HEK293 (cell line): ENCODE data around the gene MOB4.

Source experiments
- CTCF ChIA-PET: fragments of 350-600 bp; formaldehyde crosslinking; extraction: SDS; loops from one replicate; lab custom pipeline; 2021; ENCODE audit warnings: antibody characterized with exemption; lab: Yijun Ruan, JAX
- POLR2A ChIA-PET: fragments of 300-600 bp; formaldehyde crosslinking; extraction: SDS; loops from one replicate; lab custom pipeline; 2020; ENCODE audit warnings: antibody characterized with exemption, inconsistent platforms; lab: Yijun Ruan, JAX
- H3K27ac ChIP-seq: fragments of 200-500 bp; sonication (Bioruptor generic); 2 replicates; pipeline ENCODE4 v1.5.1; 2014; ENCODE audit warnings: low read depth, low read length, control low read depth, inconsistent platforms; ENCODE audit errors: extremely low read depth
- H3K36me3 ChIP-seq, 2 experiments: fragments of 200-500 bp in 1 of 2; sonication (Bioruptor generic) in 1 of 2; 1 replicate in 1 of 2; 2 replicates in 1 of 2; pipeline ENCODE4 v1.5.1; 2014 to 2017; ENCODE audit warnings: inconsistent platforms in 2 of 2, low read length in 2 of 2; ENCODE audit not compliant: control insufficient read depth in 2 of 2, insufficient read depth in 1 of 2
- H3K4me1 ChIP-seq: fragments of 200-500 bp; sonication (Bioruptor generic); 2 replicates; pipeline ENCODE4 v1.5.1; 2014; ENCODE audit warnings: mild to moderate bottlenecking, low read length, inconsistent platforms; ENCODE audit not compliant: control insufficient read depth, insufficient read depth
- H3K4me3 ChIP-seq: 2 replicates; pipeline ENCODE4 v1.5.1; 2011; ENCODE audit warnings: low read depth, mild to moderate bottlenecking, control low read depth, low read length, moderate library complexity
- H3K9me3 ChIP-seq: fragments of 200-500 bp; sonication (Bioruptor generic); 2 replicates; pipeline ENCODE4 v1.5.1; 2014; ENCODE audit warnings: low read depth, low read length, inconsistent platforms; ENCODE audit not compliant: control insufficient read depth, insufficient read depth
- PATZ1 ChIP-seq: fragments of 450-650 bp; formaldehyde crosslinking; IDR thresholded peaks from 2 replicates; pipeline ENCODE4 v1.5.1; 2016; ENCODE audit warnings: missing biosample characterization, missing genetic modification characterization
- PRDM6 ChIP-seq: fragments of 450-650 bp; formaldehyde crosslinking; IDR thresholded peaks from 2 replicates; pipeline ENCODE4 v1.5.1; 2017; ENCODE audit warnings: missing biosample characterization, missing genetic modification characterization
- RBAK ChIP-seq: fragments of 450-650 bp; formaldehyde crosslinking; IDR thresholded peaks from 2 replicates; pipeline ENCODE4 v1.5.1; 2016; ENCODE audit warnings: missing biosample characterization, missing genetic modification characterization
- TCF7L2 ChIP-seq: IDR thresholded peaks from 2 replicates; pipeline ENCODE4 v1.6.1; 2011; ENCODE audit warnings: low read depth, mild to moderate bottlenecking, inconsistent platforms, low read length, moderate library complexity, borderline replicate concordance
- ZBTB20 ChIP-seq: fragments of 450-650 bp; formaldehyde crosslinking; IDR thresholded peaks from 2 replicates; pipeline ENCODE4 v1.5.1; 2016; ENCODE audit warnings: missing biosample characterization, missing genetic modification characterization
- ZEB2 ChIP-seq: fragments of 450-650 bp; formaldehyde crosslinking; IDR thresholded peaks from 2 replicates; pipeline ENCODE4 v1.5.1; 2016; ENCODE audit warnings: missing biosample characterization, missing genetic modification characterization
- ZNF114 ChIP-seq: fragments of 450-650 bp; formaldehyde crosslinking; IDR thresholded peaks from 2 replicates; pipeline ENCODE4 v1.5.0; 2017; ENCODE audit warnings: missing biosample characterization, missing genetic modification characterization
- ZNF132 ChIP-seq: fragments of 450-650 bp; formaldehyde crosslinking; IDR thresholded peaks from 2 replicates; pipeline ENCODE4 v1.5.1; 2017; ENCODE audit warnings: missing biosample characterization, missing genetic modification characterization, borderline replicate concordance
- ZNF174 ChIP-seq: fragments of 450-650 bp; formaldehyde crosslinking; IDR thresholded peaks from 2 replicates; pipeline ENCODE4 v1.5.0; 2017; ENCODE audit warnings: missing biosample characterization, mild to moderate bottlenecking, missing genetic modification characterization
- ZNF2 ChIP-seq: fragments of 450-650 bp; formaldehyde crosslinking; IDR thresholded peaks from 2 replicates; pipeline ENCODE4 v1.5.1; 2016; ENCODE audit warnings: missing biosample characterization, missing genetic modification characterization
- ZNF214 ChIP-seq: fragments of 450-650 bp; formaldehyde crosslinking; IDR thresholded peaks from 2 replicates; pipeline ENCODE4 v1.5.1; 2017; ENCODE audit warnings: missing biosample characterization, mild to moderate bottlenecking, missing genetic modification characterization, borderline replicate concordance
- ZNF280C ChIP-seq: fragments of 450-650 bp; formaldehyde crosslinking; IDR thresholded peaks from 2 replicates; pipeline ENCODE4 v1.5.1; 2016; ENCODE audit warnings: missing biosample characterization, missing genetic modification characterization
- ZNF302 ChIP-seq: fragments of 450-650 bp; formaldehyde crosslinking; IDR thresholded peaks from 2 replicates; pipeline ENCODE4 v1.5.1; 2016; ENCODE audit warnings: missing biosample characterization, missing genetic modification characterization, low read depth
- ZNF48 ChIP-seq: fragments of 450-650 bp; formaldehyde crosslinking; IDR thresholded peaks from 2 replicates; pipeline ENCODE4 v1.5.1; 2016; ENCODE audit warnings: missing biosample characterization, missing genetic modification characterization
- ZNF510 ChIP-seq: fragments of 450-650 bp; formaldehyde crosslinking; IDR thresholded peaks from 2 replicates; pipeline ENCODE4 v1.5.1; 2018; ENCODE audit warnings: mild to moderate bottlenecking, missing genetic modification characterization, missing biosample characterization; ENCODE audit not compliant: insufficient replicate concordance
- ZNF518A ChIP-seq: fragments of 450-650 bp; formaldehyde crosslinking; conservative IDR thresholded peaks from 2 replicates; pipeline ENCODE4 v1.5.1; 2016; ENCODE audit warnings: low read depth, missing biosample characterization, missing genetic modification characterization
- ZNF558 ChIP-seq: fragments of 450-650 bp; formaldehyde crosslinking; IDR thresholded peaks from 2 replicates; pipeline ENCODE4 v1.5.1; 2016; ENCODE audit warnings: missing biosample characterization, missing genetic modification characterization
- ZNF777 ChIP-seq: fragments of 450-650 bp; formaldehyde crosslinking; IDR thresholded peaks from 2 replicates; pipeline ENCODE4 v1.5.1; 2017; ENCODE audit warnings: missing biosample characterization, missing genetic modification characterization, borderline replicate concordance
- ZNF785 ChIP-seq: fragments of 450-650 bp; formaldehyde crosslinking; IDR thresholded peaks from 2 replicates; pipeline ENCODE4 v1.5.1; 2016; ENCODE audit warnings: missing biosample characterization, missing genetic modification characterization
- ZSCAN4 ChIP-seq: fragments of 450-650 bp; formaldehyde crosslinking; IDR thresholded peaks from 2 replicates; pipeline ENCODE4 v1.5.1; 2017; ENCODE audit warnings: missing biosample characterization, missing genetic modification characterization

Gene MOB4

GRCh38 chr2:197514754-197515153 lies 1.1 kb upstream of the MOB4 start:
- Histone ChIP-seq H3K36me3 (no peaks in the 10 kb centered on the region; a peak in 1 of 3 replicates), H3K4me1 (peaks cover 2% of the 10 kb centered on the region; the same call in 1 of the 2 replicates), H3K4me3 (no peak overlapping the region), H3K9me3 (no peaks in the 10 kb centered on the region), H3K27ac (peak overlapping the region; percentile 87; the same call in 1 of the 2 replicates)
- POLR2A ChIA-PET, result interaction anchor here (1.7 to 6.0 kb wide), 4 partner anchors 8 to 80 kb away, joined by 7 to 85 read pairs (median 12); partner anchors contain the start of genes COQ10B, HSPD1, HSPE1 and SF3B1
- no peak for TF ChIP-seq ZNF174
- TF ChIP-seq ZBTB20 (tag by site-specific recombination), result peak; percentile 17; the same call in 1 of the 2 replicates
- no peak for TF ChIP-seq ZNF785
- CTCF ChIA-PET, result no interaction called here

- Histone ChIP-seq H3K4me1 (peaks cover 2% of the 10 kb centered on the region; the same call in 1 of the 2 replicates), H3K4me3 (peak overlapping the region; percentile 99), H3K36me3 (peaks cover 0 to 4% of the 10 kb centered on the region in 2 experiments; a peak in 2 of 3 replicates), H3K9me3 (no peaks in the 10 kb centered on the region), H3K27ac (peak overlapping the region; percentile 87)
- POLR2A ChIA-PET, result interaction anchor here (1.1 to 6.0 kb wide), 10 partner anchors 7 to 267 kb away, joined by 3 to 85 read pairs (median 6); partner anchors contain the start of genes COQ10B, HSPD1, HSPE1 and MARS2
- CTCF ChIA-PET, result no interaction called here
- TF ChIP-seq RBAK, result no peak
- TF ChIP-seq TCF7L2, result peak; percentile 68; the same call in 1 of the 2 replicates
- no peak for TF ChIP-seq ZNF558 (tag by site-specific recombination)
- TF ChIP-seq ZNF114 (tag by site-specific recombination), result no peak
- TF ChIP-seq PATZ1 (tag by site-specific recombination), result no peak
- TF ChIP-seq ZNF518A (tag by site-specific recombination), result no peak
- TF ChIP-seq ZNF510 (tag by site-specific recombination), result peak; percentile 87
- no peak for TF ChIP-seq ZNF214 (tag by site-specific recombination)
- TF ChIP-seq ZNF2 (tag by site-specific recombination), result no peak
- TF ChIP-seq ZNF132 (tag by site-specific recombination), result no peak
- no peak for TF ChIP-seq ZSCAN4 (tag by site-specific recombination)
- no peak for TF ChIP-seq ZNF280C
- TF ChIP-seq ZNF48, result no peak
- TF ChIP-seq ZNF302 (tag by site-specific recombination), result no peak
- TF ChIP-seq ZBTB20 (tag by site-specific recombination), result no peak
- TF ChIP-seq ZEB2 (tag by site-specific recombination), result no peak
- TF ChIP-seq ZNF777 (tag by site-specific recombination), result no peak
- peak; percentile 28; the same call in 1 of the 2 replicates for TF ChIP-seq PRDM6 (tag by site-specific recombination)
Observed at GRCh38 chr2:197515315-197515738, 539 bp upstream of the MOB4 start.
